HepG2 (cell line): Measurements from ENCODE around the gene ENTPD7. TPM values are rescaled to one million over a fixed set of nuclear protein-coding genes. Genes with fewer than 3 reads are reported as not detected.
"Not testable (repeated sequence)": the region's sequence is repeated elsewhere in the genome, so short reads cannot be mapped to it uniquely, and the experiment has no call there.

Experiments
- ATAC-seq: fragments of 200-7000 bp; cut with Tn5 transposase; 3 replicates; pipeline ENCODE4 v1.9.1; 2020; ENCODE audit warnings: mild to moderate bottlenecking, moderate library complexity
- BruUV-seq: library from RNA; stranded (reverse); fragments of 400-500 nt; replicated peaks from 2 replicates; lab custom pipeline; 2021; lab: Mats Ljungman, UMichigan
- CTCF ChIA-PET: fragments of 300-600 bp; formaldehyde crosslinking; extraction: SDS; loops from one replicate; lab custom pipeline; 2021; ENCODE audit warnings: low total read pairs, inconsistent platforms, low intra/inter-chr PET ratio; lab: Yijun Ruan, JAX
- POLR2A ChIA-PET: fragments of 350-600 bp; sonication (Branson Sonifier 250); formaldehyde crosslinking; loops from one replicate; lab custom pipeline; 2020; ENCODE audit warnings: antibody characterized with exemption, inconsistent platforms; lab: Yijun Ruan, JAX
- DNase-seq: peaks from one replicate; pipeline ENCODE4 v3.0.0-alpha.2; 2015; ENCODE audit warnings: low spot score
- FAIRE-seq: peaks from 3 replicates; lab custom pipeline; 2011; peaks lifted over from hg19 to GRCh38; lab: Jason Lieb, UNC
- H2AFZ ChIP-seq: one replicate; pipeline ENCODE4 v1.6.1; 2011; ENCODE audit warnings: low read length, inconsistent platforms
- H3K27ac ChIP-seq: fragments of 300-600 bp; 3 replicates; pipeline ENCODE4 v1.8.0; 2011; ENCODE audit warnings: mixed run types, mild to moderate bottlenecking, mixed read lengths, low read length, inconsistent platforms; ENCODE audit not compliant: insufficient read depth; ENCODE audit errors: extremely low read length
- H3K27me3 ChIP-seq, 2 experiments: fragments of 200-600 bp in 1 of 2; 2 replicates in 1 of 2; 3 replicates in 1 of 2; pipeline versions ENCODE4 v1.6.0 to v1.8.0; 2011; ENCODE audit warnings: low read length in 2 of 2, mild to moderate bottlenecking in 2 of 2, moderate library complexity in 2 of 2, inconsistent platforms in 1 of 2; ENCODE audit not compliant: insufficient read depth in 2 of 2, control insufficient read depth in 1 of 2
- H3K36me3 ChIP-seq, 2 experiments: fragments of 200-600 bp in 1 of 2; replicated peaks in 1 of 2; 2 replicates in 1 of 2; 3 replicates in 1 of 2; pipeline versions ENCODE4 v1.5.1 to v1.8.0; 2011; ENCODE audit warnings: low read length in 2 of 2, inconsistent platforms in 1 of 2; ENCODE audit not compliant: insufficient read depth in 2 of 2, control insufficient read depth in 1 of 2
- H3K4me1 ChIP-seq: 2 replicates; pipeline ENCODE4 v1.5.1; 2012; ENCODE audit warnings: low read length, inconsistent platforms; ENCODE audit not compliant: insufficient read depth
- H3K4me2 ChIP-seq: 2 replicates; pipeline ENCODE4 v1.6.0; 2011; ENCODE audit warnings: low read depth, low read length, inconsistent platforms
- H3K4me3 ChIP-seq, 3 experiments: fragments of 200-600 bp in 1 of 3; sonication (generic), shearing (Covaris generic) in 1 of 3; replicated peaks in 1 of 3; 2 replicates each; pipeline ENCODE4 v1.5.1; 2011 to 2016; ENCODE audit warnings: low read length in 3 of 3, inconsistent platforms in 2 of 3, low read depth in 2 of 3, mild to moderate bottlenecking in 2 of 3, control low read depth in 1 of 3, mixed read lengths in 1 of 3; ENCODE audit not compliant: insufficient read depth in 1 of 3
- H3K79me2 ChIP-seq: one replicate; pipeline ENCODE4 v1.6.1; 2011; ENCODE audit warnings: low read length, inconsistent platforms; ENCODE audit not compliant: insufficient read depth
- H3K9ac ChIP-seq: 2 replicates; pipeline ENCODE4 v1.6.0; 2011; ENCODE audit warnings: mild to moderate bottlenecking, low read depth, low read length, inconsistent platforms; ENCODE audit not compliant: insufficient read depth
- H3K9me3 ChIP-seq: 2 replicates; pipeline ENCODE4 v1.5.1; 2012; ENCODE audit warnings: mild to moderate bottlenecking, low read length
- H4K20me1 ChIP-seq: 2 replicates; pipeline ENCODE4 v1.6.0; 2011; ENCODE audit warnings: inconsistent platforms, mild to moderate bottlenecking, low read length, moderate library complexity; ENCODE audit not compliant: insufficient read depth
- GMEB1 ChIP-seq: sonication (generic); formaldehyde crosslinking; IDR thresholded peaks from 2 replicates; pipeline ENCODE4 v1.5.1; 2020; ENCODE audit warnings: missing genetic modification reagents, mild to moderate bottlenecking, borderline replicate concordance
- ZBTB33 ChIP-seq: sonication (generic); formaldehyde crosslinking; IDR thresholded peaks from 2 replicates; pipeline ENCODE4 v1.4.0; 2020; ENCODE audit warnings: missing genetic modification reagents
- ZBTB38 ChIP-seq: sonication (generic); formaldehyde crosslinking; IDR thresholded peaks from 2 replicates; pipeline ENCODE4 v1.5.1; 2020; ENCODE audit warnings: mild to moderate bottlenecking, missing genetic modification reagents
- ZMAT5 ChIP-seq: sonication (generic); formaldehyde crosslinking; IDR thresholded peaks from 2 replicates; pipeline ENCODE4 v1.5.0; 2020; ENCODE audit warnings: mild to moderate bottlenecking, low read depth, missing genetic modification reagents, borderline replicate concordance
- ZNF749 ChIP-seq: sonication (generic); formaldehyde crosslinking; IDR thresholded peaks from 2 replicates; pipeline ENCODE4 v1.8.0; 2022; ENCODE audit warnings: mild to moderate bottlenecking, missing genetic modification reagents, moderate library complexity, borderline replicate concordance
- WGBS: methylation state at CpG from one replicate; pipeline ENCODE4 v1.1.6; 2017; ENCODE audit warnings: low lambda C conversion rate; 5-methylcytosine and 5-hydroxymethylcytosine counted together
- in situ Hi-C: cut with HindIII; loops from 2 replicates; pipeline ENCODE4 v1.10.0; 2017; ENCODE audit warnings: low pct_unique_long_range_greater_than_20kb; ENCODE audit not compliant: extremely low pct_ligation_motif_present
- intact Hi-C: fragments of 100-400 bp; cut with micrococcal nuclease; formaldehyde crosslinking; loops from one replicate; pipeline ENCODE4 v1.10.0; 2022; ENCODE audit not compliant: unreplicated experiment
- polyA plus RNA-seq, 8 experiments: library from polyadenylated mRNA; depleted of rRNA in 3 of 8; stranded (reverse) in 7 of 8; unstranded in 1 of 8; fragments of >200 nt; fragmentation: Illumina TruSeq in 4 of 8; extraction: Trizol in 4 of 8; gene quantifications; 2 replicates each; pipeline versions ENCODE4 v1.2.1 to v1.2.3, GENCODE V29; 2011 to 2016; ENCODE audit warnings: low read depth in 4 of 8, missing spikeins in 1 of 8, mixed read lengths in 1 of 8; ENCODE audit not compliant: insufficient read depth in 1 of 8
- total RNA-seq, 5 experiments: library from RNA; depleted of rRNA; stranded (reverse); fragments of >200 nt; fragmentation: Illumina TruSeq; extraction: Trizol; gene quantifications; 2 replicates each; pipeline ENCODE4 v1.2.3, GENCODE V29; 2016; ENCODE audit warnings: low read depth in 1 of 5

The ENTPD7 gene
- total and polyA plus RNA-seq, 2 of the 13 experiments (the other 11 are each of a cell fraction or from before 2014, with no cell fraction given), result 7.6 to 36.5 TPM

GRCh38 chr10:99732033-99732842 is 72.9 kb downstream of the ENTPD7 start, which contains the start of the genes COX15 and CUTC (continued):
- peak; percentile 64; the same call in 1 of the 2 replicates for TF ChIP-seq GMEB1 (CRISPR knock-in tag)
- TF ChIP-seq ZNF749, result no peak

- Histone ChIP-seq H3K9ac (peak overlapping the region; percentile 46; the same call in 1 of the 2 replicates), H3K36me3 (peaks cover 3 to 11% of the 10 kb centered on the region in 2 experiments; a peak in 3 of 5 replicates), H2AFZ (no peak overlapping the region), H3K27ac (peak overlapping the region; percentile 32), H4K20me1 (0 out of 2 replicates have a peak, but pooled peaks cover 4% of the 10 kb centered on the region), H3K4me1 (peaks cover 30% of the 10 kb centered on the region), H3K9me3 (no peaks in the 10 kb centered on the region), H3K4me2 (peak overlapping the region; percentile 82), H3K4me3 (peak overlapping the region in 2 of 3 experiments; percentile 43 to 80; a peak in 2 of 6 replicates), H3K79me2 (peaks cover 25% of the 10 kb centered on the region), H3K27me3 (no peaks in the 10 kb centered on the region; a peak in 1 of 5 replicates)
- ChIA-PET POLR2A (interaction anchor here (0.9 to 3.7 kb wide), 8 partner anchors 16 to 85 kb away, joined by 3 to 73 read pairs (median 20); partner anchors contain the start of gene ABCC2), CTCF (no interaction called here)
- BruUV-seq, result no TSS peak
- no peak for FAIRE-seq
- DNase-seq, result no peak
- 81% methylated on average over 8 of the region's 8 CpGs for WGBS
- TF ChIP-seq ZBTB33 (CRISPR knock-in tag), result peak; percentile 55; the same call in 1 of the 2 replicates
- TF ChIP-seq ZBTB38 (CRISPR knock-in tag), result 0 out of 2 replicates have a peak, but pooled peaks have one; percentile 31
- no peak for TF ChIP-seq ZMAT5 (CRISPR knock-in tag)
- in situ Hi-C loops (loop anchor here (5.0 kb wide), 1 partner anchor 49 kb away; the partner anchor contains the start of gene ABCC2), intact Hi-C loops (loop anchor here (2.0 kb wide), 1 partner anchor 21 kb away; no protein-coding TSS in a partner anchor)
- ATAC-seq, result no peak
Observed at GRCh38 chr10:99733366-99733765, 74.1 kb downstream of the ENTPD7 start.

- peaks cover 27% of the 10 kb centered on the region for H3K79me2 ChIP-seq
- H3K9ac ChIP-seq, H2AFZ ChIP-seq, H4K20me1 ChIP-seq, H3K9me3 ChIP-seq, CTCF ChIA-PET, FAIRE-seq, ATAC-seq, BruUV-seq, DNase-seq, intact Hi-C loops, H3K27ac ChIP-seq, H3K27me3 ChIP-seq, H3K4me3 ChIP-seq: not testable (repeated sequence)
- H3K36me3 ChIP-seq, result peaks cover 3 to 13% of the 10 kb centered on the region in 2 experiments; a peak in 2 of 5 replicates
- in situ Hi-C loops, result loop anchor here (5.0 kb wide), 1 partner anchor 48 kb away; the partner anchor contains the start of gene ABCC2
- POLR2A ChIA-PET, result interaction anchor here (0.6 to 3.7 kb wide), 5 partner anchors 21 to 112 kb away, joined by 3 to 73 read pairs (median 20); partner anchors contain the start of gene ABCC2
- peak overlapping the region; percentile 82; the same call in 1 of the 2 replicates for H3K4me2 ChIP-seq
- 97% methylated on average over 10 of the region's 10 CpGs for WGBS
- H3K4me1 ChIP-seq, result peaks cover 30% of the 10 kb centered on the region
Observed at GRCh38 chr10:99734111-99734510, 74.8 kb downstream of the ENTPD7 start.
